Gastrocnemius medialis (tissue), 4 donors: ENCODE measurements around the gene LRRFIP1.

Source experiments
- POLR2A ChIP-seq, 2 donors: fragments of 450-650 bp; IDR thresholded peaks; one replicate each; pipeline ENCODE4 v1.6.1; 2017; ENCODE audit warnings: antibody characterized with exemption in 2 of 2, mild to moderate bottlenecking in 2 of 2, moderate library complexity in 2 of 2
- TF ChIP-seq, protein P1 (sequence below), 5 experiments: fragments of 450-650 bp in 3 of 5; fragments of 200-600 bp in 2 of 5; sonication (generic) in 2 of 5; IDR thresholded peaks in 4 of 5; conservative IDR thresholded peaks in 1 of 5; 1 replicate in 4 of 5; 2 replicates in 1 of 5; pipeline ENCODE4 v1.5.1; 2016 to 2019; ENCODE audit warnings: antibody characterized with exemption in 5 of 5, mild to moderate bottlenecking in 3 of 5, moderate library complexity in 3 of 5

DNA sequence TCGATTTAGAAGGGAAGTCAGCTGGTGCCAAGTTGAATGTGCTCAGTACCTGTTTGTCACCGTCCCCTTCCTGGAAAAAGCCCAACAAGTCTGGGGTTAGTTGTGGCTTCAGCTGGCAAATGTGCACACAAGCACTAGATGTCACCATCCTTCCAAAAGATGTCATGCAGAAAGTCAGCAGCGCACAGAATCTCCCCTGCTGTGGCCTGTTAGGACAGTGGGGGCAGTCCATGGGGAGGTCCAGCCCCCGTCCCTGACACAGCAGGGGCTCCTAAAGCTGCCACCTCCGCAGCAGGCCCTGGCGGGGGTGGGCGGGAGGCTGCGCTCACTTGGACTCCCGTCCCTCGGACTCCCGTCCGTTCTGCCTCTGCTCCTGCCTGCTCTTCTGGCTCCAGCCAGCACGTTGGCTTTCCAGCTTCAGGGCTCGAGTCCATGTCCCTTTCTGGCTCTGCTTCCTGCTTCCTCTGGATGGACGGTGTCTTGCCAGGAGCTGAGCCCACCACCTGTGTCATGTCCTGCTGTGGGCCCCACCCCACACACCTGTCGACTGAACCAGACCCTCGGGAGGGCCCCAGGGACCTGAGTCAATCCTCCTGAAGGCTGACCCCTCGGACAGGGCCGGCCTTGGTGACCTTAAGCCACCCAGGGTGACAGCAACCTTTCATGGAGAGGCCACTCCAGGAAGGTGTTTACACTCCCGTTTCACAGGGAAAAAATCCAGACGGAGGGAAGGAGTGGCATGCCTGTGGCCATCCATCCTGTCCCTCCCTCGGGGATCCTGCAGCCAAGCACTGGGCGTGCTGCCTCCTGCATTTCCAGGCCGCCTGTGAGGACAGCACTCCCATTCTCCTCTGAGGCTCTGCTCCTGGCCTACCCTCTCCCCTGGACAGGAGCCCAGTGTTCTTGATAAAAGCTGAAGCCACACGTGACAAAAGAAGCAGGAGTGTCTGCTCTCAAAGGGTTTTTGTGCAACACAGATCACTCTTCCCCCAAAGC lies 45.3 kb upstream of the LRRFIP1 start:
- TF ChIP-seq, protein P1, sequence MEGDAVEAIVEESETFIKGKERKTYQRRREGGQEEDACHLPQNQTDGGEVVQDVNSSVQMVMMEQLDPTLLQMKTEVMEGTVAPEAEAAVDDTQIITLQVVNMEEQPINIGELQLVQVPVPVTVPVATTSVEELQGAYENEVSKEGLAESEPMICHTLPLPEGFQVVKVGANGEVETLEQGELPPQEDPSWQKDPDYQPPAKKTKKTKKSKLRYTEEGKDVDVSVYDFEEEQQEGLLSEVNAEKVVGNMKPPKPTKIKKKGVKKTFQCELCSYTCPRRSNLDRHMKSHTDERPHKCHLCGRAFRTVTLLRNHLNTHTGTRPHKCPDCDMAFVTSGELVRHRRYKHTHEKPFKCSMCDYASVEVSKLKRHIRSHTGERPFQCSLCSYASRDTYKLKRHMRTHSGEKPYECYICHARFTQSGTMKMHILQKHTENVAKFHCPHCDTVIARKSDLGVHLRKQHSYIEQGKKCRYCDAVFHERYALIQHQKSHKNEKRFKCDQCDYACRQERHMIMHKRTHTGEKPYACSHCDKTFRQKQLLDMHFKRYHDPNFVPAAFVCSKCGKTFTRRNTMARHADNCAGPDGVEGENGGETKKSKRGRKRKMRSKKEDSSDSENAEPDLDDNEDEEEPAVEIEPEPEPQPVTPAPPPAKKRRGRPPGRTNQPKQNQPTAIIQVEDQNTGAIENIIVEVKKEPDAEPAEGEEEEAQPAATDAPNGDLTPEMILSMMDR (IDR thresholded peaks at IDR 0.05 in 4 of 5, conservative IDR thresholded peaks at IDR 0.05 in 1 of 5), result peak in 4 of 5 experiments; percentile 27 to 56 (median 46)
- TF ChIP-seq POLR2A (IDR thresholded peaks at IDR 0.05), result no peak
